Neural cell (in vitro differentiated cells): Measurements from ENCODE around the gene ANK2. TPM values are rescaled to one million over a fixed set of nuclear protein-coding genes. Genes with fewer than 3 reads are reported as not detected.

Source experiments
- H2AFZ ChIP-seq: fragments of 200-600, 300-800 bp; sonication (generic), shearing (Covaris generic); 2 replicates; pipeline ENCODE4 v1.6.0; 2014; ENCODE audit warnings: low read depth, mild to moderate bottlenecking, antibody characterized with exemption, low read length, moderate library complexity
- H3F3A ChIP-seq: fragments of 200-600 bp; shearing (Covaris generic); 2 replicates; pipeline ENCODE4 v1.6.1; 2016; ENCODE audit warnings: mild to moderate bottlenecking, moderate library complexity, mixed read lengths, antibody characterized with exemption, low read length; ENCODE audit not compliant: insufficient read depth, poor library complexity, severe bottlenecking
- H3K27ac ChIP-seq: fragments of 200-600, 300-800 bp; sonication (generic), shearing (Covaris generic); 2 replicates; pipeline ENCODE4 v1.5.1; 2014; ENCODE audit warnings: mild to moderate bottlenecking, low read length, moderate library complexity
- H3K27me3 ChIP-seq: fragments of 300-800, 200-600 bp; sonication (generic), shearing (Covaris generic); 2 replicates; pipeline ENCODE4 v1.6.0; 2014; ENCODE audit warnings: mild to moderate bottlenecking, low read depth, low read length, moderate library complexity; ENCODE audit not compliant: insufficient read depth
- H3K36me3 ChIP-seq: fragments of 300-800, 200-600 bp; sonication (generic), shearing (Covaris generic); 2 replicates; pipeline ENCODE4 v1.5.1; 2014; ENCODE audit warnings: mild to moderate bottlenecking, antibody characterized with exemption, low read length, moderate library complexity; ENCODE audit not compliant: insufficient read depth
- H3K4me2 ChIP-seq: fragments of 300-800, 200-600 bp; sonication (generic), shearing (Covaris generic); 2 replicates; pipeline ENCODE4 v1.6.0; 2014; ENCODE audit warnings: mild to moderate bottlenecking, low read length
- H3K4me3 ChIP-seq: fragments of 300-800, 200-600 bp; sonication (generic), shearing (Covaris generic); 2 replicates; pipeline ENCODE4 v1.5.1; 2014; ENCODE audit warnings: mild to moderate bottlenecking, low read length, moderate library complexity
- H3K79me2 ChIP-seq: fragments of 200-600 bp; shearing (Covaris generic); replicated peaks from 2 replicates; pipeline ENCODE4 v1.6.0; 2014; ENCODE audit warnings: mild to moderate bottlenecking, low read length, moderate library complexity; ENCODE audit not compliant: insufficient read depth
- H3K9ac ChIP-seq: fragments of 300-800, 200-600 bp; sonication (generic), shearing (Covaris generic); 2 replicates; pipeline ENCODE4 v1.6.1; 2016; ENCODE audit warnings: mild to moderate bottlenecking, low read length, mixed read lengths
- H3K9me2 ChIP-seq: fragments of 200-600 bp; shearing (Covaris generic); 2 replicates; pipeline ENCODE4 v1.6.1; 2016; ENCODE audit warnings: mild to moderate bottlenecking, low read length, mixed read lengths; ENCODE audit not compliant: insufficient read depth
- H3K9me3 ChIP-seq: fragments of 200-600, 300-800 bp; sonication (generic), shearing (Covaris generic); 2 replicates; pipeline ENCODE4 v1.6.1; 2016; ENCODE audit warnings: mild to moderate bottlenecking, mixed run types, low read length, moderate library complexity, mixed read lengths
- H4K20me1 ChIP-seq: fragments of 200-600 bp; shearing (Covaris generic); 2 replicates; pipeline ENCODE4 v1.6.1; 2016; ENCODE audit warnings: mild to moderate bottlenecking, mixed run types; ENCODE audit not compliant: insufficient read depth
- CTCF ChIP-seq: fragments of 450-650 bp; IDR thresholded peaks from 2 replicates; pipeline ENCODE4 v1.5.1; 2014; ENCODE audit warnings: antibody characterized with exemption, mild to moderate bottlenecking, moderate library complexity; ENCODE audit not compliant: poor library complexity, severe bottlenecking
- EP300 ChIP-seq: fragments of 450-650 bp; conservative IDR thresholded peaks from 2 replicates; pipeline ENCODE4 v1.6.1; 2014; ENCODE audit warnings: antibody characterized with exemption, mild to moderate bottlenecking, moderate library complexity; ENCODE audit not compliant: poor library complexity, severe bottlenecking
- EZH2 ChIP-seq: fragments of 200-600, 300-800 bp; shearing (Covaris generic), sonication (generic); IDR thresholded peaks from 2 replicates; pipeline ENCODE4 v1.6.1; 2014; ENCODE audit warnings: antibody characterized with exemption, low read length, borderline replicate concordance, mild to moderate bottlenecking; ENCODE audit not compliant: insufficient read depth, poor library complexity, severe bottlenecking
- MXI1 ChIP-seq: fragments of 450-650 bp; conservative IDR thresholded peaks from 2 replicates; pipeline ENCODE4 v1.6.1; 2014; ENCODE audit warnings: antibody characterized with exemption, mild to moderate bottlenecking; ENCODE audit not compliant: poor library complexity, severe bottlenecking
- POLR2AphosphoS5 ChIP-seq: IDR thresholded peaks from 2 replicates; pipeline ENCODE4 v1.6.1; 2012
- RAD21 ChIP-seq: fragments of 450-650 bp; conservative IDR thresholded peaks from 2 replicates; pipeline ENCODE4 v1.6.1; 2014; ENCODE audit warnings: antibody characterized with exemption, mild to moderate bottlenecking, moderate library complexity
- SMC3 ChIP-seq: fragments of 450-650 bp; conservative IDR thresholded peaks from 2 replicates; pipeline ENCODE4 v1.6.1; 2014; ENCODE audit warnings: antibody characterized with exemption, mild to moderate bottlenecking, moderate library complexity; ENCODE audit not compliant: poor library complexity
- TAF1 ChIP-seq: IDR thresholded peaks from 2 replicates; pipeline ENCODE4 v1.6.1; 2012; ENCODE audit warnings: low read depth
- polyA plus RNA-seq: library from polyadenylated mRNA; depleted of rRNA; stranded (reverse); fragments of >200 nt; gene quantifications from 2 replicates; pipeline ENCODE4 v1.2.3, GENCODE V29; 2014
- TF ChIP-seq, protein P1 (sequence below): IDR thresholded peaks from 2 replicates; pipeline ENCODE4 v1.6.1; 2012; ENCODE audit warnings: borderline replicate concordance

Gene ANK2
- polyA plus RNA-seq, 1 donor from 2014 or later = 52.0 TPM

- H3K36me3 ChIP-seq = no peaks in the 10 kb centered on the region
- no peaks in the 10 kb centered on the region for H3K27me3 ChIP-seq
- no peak overlapping the region for H3K4me2 ChIP-seq
- H2AFZ ChIP-seq = no peak overlapping the region
- no peaks in the 10 kb centered on the region for H4K20me1 ChIP-seq
- H3K4me3 ChIP-seq = no peak overlapping the region
- no peak overlapping the region for H3K27ac ChIP-seq
- TF ChIP-seq MXI1 = no peak
- TF ChIP-seq EZH2 = no peak
- no peak for TF ChIP-seq POLR2AphosphoS5
- TF ChIP-seq, protein P1, sequence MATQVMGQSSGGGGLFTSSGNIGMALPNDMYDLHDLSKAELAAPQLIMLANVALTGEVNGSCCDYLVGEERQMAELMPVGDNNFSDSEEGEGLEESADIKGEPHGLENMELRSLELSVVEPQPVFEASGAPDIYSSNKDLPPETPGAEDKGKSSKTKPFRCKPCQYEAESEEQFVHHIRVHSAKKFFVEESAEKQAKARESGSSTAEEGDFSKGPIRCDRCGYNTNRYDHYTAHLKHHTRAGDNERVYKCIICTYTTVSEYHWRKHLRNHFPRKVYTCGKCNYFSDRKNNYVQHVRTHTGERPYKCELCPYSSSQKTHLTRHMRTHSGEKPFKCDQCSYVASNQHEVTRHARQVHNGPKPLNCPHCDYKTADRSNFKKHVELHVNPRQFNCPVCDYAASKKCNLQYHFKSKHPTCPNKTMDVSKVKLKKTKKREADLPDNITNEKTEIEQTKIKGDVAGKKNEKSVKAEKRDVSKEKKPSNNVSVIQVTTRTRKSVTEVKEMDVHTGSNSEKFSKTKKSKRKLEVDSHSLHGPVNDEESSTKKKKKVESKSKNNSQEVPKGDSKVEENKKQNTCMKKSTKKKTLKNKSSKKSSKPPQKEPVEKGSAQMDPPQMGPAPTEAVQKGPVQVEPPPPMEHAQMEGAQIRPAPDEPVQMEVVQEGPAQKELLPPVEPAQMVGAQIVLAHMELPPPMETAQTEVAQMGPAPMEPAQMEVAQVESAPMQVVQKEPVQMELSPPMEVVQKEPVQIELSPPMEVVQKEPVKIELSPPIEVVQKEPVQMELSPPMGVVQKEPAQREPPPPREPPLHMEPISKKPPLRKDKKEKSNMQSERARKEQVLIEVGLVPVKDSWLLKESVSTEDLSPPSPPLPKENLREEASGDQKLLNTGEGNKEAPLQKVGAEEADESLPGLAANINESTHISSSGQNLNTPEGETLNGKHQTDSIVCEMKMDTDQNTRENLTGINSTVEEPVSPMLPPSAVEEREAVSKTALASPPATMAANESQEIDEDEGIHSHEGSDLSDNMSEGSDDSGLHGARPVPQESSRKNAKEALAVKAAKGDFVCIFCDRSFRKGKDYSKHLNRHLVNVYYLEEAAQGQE = no peak
- TF ChIP-seq TAF1 = no peak
- no peak for TF ChIP-seq EP300
- no peak for TF ChIP-seq CTCF
- TF ChIP-seq SMC3 = no peak
- no peak for TF ChIP-seq RAD21
- H3F3A ChIP-seq = no peaks in the 10 kb centered on the region
- no peaks in the 10 kb centered on the region for H3K79me2 ChIP-seq
- no peak overlapping the region for H3K9ac ChIP-seq
- no peaks in the 10 kb centered on the region for H3K9me2 ChIP-seq
- no peaks in the 10 kb centered on the region for H3K9me3 ChIP-seq
Measured at GRCh38 chr4:113404167-113404571, 354.7 kb downstream of the ANK2 start.

- H3K79me2 ChIP-seq = no peaks in the 10 kb centered on the region
- no peak overlapping the region for H3K27ac ChIP-seq
- H3K9me2 ChIP-seq = no peaks in the 10 kb centered on the region
- H3K27me3 ChIP-seq = no peaks in the 10 kb centered on the region
- no peak overlapping the region for H2AFZ ChIP-seq
- TF ChIP-seq EZH2 = no peak
- no peak for TF ChIP-seq SMC3
- TF ChIP-seq MXI1 = no peak
- TF ChIP-seq CTCF = no peak
- no peak for TF ChIP-seq POLR2AphosphoS5
- TF ChIP-seq EP300 = no peak
- no peak for TF ChIP-seq TAF1
- TF ChIP-seq, protein P1 = no peak
- TF ChIP-seq RAD21 = no peak
- no peaks in the 10 kb centered on the region for H3K36me3 ChIP-seq
- no peaks in the 10 kb centered on the region for H4K20me1 ChIP-seq
- H3F3A ChIP-seq = no peaks in the 10 kb centered on the region
- no peak overlapping the region for H3K4me3 ChIP-seq
- no peaks in the 10 kb centered on the region for H3K9me3 ChIP-seq
- H3K4me2 ChIP-seq = no peak overlapping the region
- H3K9ac ChIP-seq = no peak overlapping the region
Measured at GRCh38 chr4:113404841-113405240, 355.4 kb downstream of the ANK2 start.
